Measurements from ENCODE around the gene CPNE7.
"Not testable (repeated sequence)": the region's sequence is repeated elsewhere in the genome, so short reads cannot be mapped to it uniquely, and the experiment has no call there.

Gene CPNE7

DNA sequence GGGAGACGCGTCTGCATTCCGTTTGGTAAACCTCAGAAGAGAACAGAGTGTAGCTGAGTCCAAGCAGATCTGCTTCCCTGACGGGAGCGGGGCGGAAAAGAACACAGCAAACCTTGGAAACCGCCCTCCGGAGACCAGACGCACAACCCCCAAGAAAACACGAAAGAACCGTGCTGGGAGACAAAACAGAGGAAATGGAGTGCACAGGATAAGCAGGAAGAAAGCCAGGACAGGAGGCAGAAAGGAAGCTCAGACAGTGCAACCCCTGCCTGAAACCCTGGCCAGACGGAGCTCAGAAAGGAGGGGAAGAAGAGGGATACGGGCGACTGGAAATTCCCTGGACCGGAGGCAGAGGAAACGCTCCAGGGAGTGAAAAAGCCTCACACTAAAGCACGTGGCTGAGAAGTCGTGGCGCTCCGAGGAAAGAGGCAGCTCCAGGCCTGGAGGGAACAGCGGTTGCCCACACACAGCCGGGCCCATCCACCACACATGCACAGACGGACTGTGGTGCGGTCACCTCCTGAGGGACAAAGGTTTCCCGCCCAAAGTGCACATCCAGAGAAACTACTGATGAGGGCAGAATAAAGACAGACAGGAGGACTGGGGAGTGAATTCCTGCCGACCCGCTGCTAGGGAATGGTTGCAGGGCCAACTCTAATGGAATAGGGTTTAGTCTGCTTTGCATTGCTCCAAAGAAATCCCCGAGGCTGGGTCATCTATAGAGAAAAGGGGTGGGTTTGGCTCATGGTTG, 48.1 kb downstream of the CPNE7 start:
- no peak for DNase-seq (ENCODE audit: low read depth)

DNA sequence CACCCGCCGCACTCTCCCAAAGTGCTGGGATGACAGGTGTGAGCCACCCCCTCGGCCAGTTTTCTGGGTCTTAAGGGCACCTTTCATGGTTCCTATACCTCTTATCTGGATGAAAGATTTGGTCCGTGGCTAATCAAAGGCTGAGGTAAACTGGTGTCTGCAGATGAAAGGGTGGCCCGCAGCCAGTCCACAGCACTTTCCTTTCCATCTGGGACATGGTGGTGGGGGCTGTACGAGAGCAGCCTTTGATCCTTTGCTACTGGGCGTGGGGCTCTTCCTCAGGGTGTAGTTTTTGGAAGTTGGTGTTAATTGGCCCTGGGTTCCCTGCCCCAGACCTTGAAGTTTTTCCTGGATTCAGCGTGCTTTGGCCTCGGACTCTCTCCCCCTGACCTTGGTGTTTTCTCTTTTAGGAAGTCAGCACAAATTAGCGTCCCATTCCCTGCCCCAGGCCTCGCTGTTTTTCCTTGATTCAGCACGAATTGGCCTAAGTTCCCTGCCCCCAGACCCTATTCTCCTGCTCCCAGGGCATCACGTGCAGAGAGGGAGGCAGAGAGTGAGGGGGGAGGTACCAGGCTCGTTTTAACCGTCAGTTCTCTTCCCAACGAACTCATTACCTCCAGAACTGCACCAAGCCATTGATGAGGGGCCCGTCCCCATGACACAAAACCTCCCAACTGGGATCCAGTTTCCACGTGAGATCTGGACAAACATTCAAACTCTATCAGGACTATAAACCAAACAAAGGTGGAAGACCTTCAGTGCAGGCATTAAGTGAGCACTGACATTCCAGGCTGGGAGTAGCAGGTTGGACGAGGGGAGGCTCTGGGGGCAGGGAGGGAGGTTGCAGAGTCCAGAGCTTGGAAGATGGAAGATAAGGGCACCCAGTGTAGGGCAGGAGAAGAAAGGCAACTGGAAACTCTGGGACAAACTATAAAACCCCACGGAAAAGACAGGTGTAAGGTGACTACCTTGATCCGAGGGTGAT, 49.5 kb downstream of the CPNE7 start:
- no peak for DNase-seq (ENCODE audit: low read depth)

DNA sequence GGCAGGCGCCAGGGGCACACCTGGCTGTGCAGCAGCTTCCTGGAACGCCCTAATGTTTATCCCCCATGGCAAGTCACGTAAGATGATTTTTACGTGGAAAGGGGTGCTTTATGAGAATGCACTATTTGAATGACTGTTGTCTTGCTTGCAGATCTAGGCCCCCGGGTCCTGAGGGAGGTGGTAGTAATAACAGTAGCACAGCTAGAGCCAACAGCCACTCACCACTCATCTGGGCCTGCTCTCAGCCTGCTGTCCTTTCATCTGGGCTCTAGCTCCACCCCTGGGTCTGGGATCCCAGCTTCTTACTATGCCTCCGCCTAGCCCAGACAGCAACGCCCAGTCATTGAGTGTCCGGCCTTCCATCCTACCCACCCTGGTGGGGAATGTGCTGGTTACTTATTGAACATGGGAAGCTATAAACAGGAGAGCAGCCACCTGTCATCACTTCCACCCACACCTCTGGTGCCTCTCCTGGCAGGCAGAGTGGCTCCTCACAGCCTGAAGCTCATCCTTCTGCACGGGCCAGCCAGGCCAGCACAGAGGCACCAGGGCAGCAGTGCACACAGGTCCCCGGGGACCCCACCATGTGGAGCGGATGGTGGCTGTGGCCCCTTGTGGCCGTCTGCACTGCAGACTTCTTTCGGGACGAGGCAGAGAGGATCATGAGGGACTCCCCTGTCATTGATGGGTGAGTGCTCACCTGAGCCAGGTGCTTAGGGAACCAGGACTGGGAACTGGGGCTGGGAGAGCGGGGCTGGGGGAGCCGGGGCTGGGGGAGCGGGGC, 54.5 kb downstream of the CPNE7 start:
- DNase-seq (ENCODE audit: low read depth): no peak

DNA sequence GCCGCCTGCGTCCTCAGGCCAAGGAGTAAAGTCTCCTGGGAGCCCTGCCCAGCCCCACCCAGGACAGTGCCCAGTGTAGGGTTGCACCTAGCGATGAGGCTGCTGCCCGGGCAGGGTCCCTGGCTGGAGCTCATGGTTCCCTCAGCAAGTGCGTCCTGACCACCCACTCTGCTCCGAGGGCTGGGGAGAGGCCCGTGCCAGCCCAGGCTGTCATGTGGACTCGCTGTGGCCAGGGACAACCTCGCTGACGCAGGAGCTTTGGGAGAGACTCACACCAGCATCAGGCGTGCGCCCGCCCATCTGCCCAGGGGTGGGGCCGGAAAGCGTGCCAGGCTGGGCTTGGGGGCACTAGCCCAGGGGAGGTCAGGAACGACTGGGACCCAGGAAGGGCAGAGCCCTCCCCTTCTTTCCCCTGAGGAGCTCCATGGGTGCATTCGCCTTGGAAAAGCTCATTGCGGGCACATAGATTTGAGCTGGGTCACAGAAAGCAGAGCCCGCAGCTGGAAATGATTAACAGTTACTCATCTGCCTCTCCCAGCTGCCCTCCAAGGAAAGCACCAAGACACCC, 57.6 kb downstream of the CPNE7 start:
- DNase-seq (ENCODE audit: low read depth): no peak

DNA sequence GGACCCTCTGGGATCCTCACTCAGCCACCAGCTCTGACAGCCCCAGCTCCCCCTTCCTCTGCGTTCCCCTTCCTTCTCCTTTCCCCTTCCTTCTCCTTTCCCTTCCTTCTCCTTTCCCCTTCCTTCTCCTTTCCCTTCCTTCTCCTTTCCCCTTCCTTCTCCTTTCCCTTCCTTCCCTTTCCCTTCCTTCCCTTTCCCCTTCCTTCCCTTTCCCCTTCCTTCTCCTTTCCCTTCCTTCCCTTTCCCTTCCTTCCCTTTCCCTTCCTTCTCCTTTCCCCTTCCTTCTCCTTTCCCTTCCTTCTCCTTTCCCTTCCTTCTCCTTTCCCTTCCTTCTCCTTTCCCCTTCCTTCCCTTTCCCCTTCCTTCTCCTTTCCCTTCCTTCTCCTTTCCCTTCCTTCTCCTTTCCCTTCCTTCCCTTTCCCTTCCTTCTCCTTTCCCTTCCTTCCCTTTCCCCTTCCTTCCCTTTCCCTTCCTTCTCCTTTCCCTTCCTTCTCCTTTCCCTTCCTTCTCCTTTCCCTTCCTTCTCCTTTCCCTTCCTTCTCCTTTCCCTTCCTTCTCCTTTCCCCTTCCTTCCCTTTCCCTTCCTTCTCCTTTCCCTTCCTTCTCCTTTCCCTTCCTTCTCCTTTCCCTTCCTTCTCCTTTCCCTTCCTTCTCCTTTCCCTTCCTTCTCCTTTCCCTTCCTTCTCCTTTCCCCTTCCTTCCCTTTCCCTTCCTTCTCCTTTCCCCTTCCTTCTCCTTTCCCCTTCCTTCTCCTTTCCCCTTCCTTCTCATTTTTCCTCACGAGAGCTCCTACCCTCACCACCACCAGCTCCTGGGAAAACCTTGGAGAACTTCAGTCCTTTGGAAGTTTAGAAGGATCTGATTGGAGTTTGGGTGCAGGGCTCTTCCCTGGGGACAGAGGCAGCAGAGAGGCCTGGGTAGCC, 59.2 kb downstream of the CPNE7 start:
- not testable (repeated sequence) for DNase-seq (ENCODE audit: low read depth)

DNA sequence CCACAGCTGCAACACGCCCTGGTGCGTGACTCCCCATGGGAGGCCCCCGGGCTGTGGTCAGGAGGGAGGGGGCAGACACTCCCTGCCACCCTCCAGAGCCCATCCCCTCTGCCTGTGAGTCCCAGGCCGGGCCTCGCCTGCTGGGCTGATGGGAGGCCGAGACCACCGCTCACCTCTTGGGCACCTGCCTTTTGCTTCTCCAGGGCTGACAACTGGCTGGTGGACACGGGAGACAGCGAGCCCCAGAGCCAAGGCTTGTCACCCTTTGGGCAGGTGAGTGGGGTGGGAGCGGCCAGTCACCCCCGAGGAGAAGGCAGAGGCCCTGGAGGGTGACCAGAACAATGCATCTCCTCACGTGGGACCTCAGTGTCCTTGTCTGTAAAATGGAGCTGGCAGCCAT, 61.1 kb downstream of the CPNE7 start:
- DNase-seq (ENCODE audit: low read depth): no peak

DNA sequence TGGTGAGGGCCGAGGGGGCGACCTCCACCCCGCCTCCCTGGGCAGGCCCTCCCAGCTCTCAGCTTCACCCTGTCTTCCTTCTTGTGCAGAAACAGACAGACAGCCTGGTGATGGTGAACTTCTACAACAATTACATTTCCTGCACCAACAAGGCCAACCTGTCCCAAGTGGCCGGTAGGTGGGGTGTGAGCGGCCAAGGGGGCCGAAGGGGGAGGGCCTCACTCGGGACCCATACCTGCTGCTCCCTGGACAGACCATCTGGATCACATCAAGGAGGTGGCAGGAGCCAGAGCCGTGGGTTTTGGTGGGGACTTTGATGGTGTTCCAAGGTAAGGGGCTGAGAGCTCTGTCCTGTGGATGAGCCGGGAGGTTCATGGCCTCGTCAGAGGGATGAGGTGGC, 61.8 kb downstream of the CPNE7 start:
- no peak for DNase-seq (ENCODE audit: low read depth)

DNA sequence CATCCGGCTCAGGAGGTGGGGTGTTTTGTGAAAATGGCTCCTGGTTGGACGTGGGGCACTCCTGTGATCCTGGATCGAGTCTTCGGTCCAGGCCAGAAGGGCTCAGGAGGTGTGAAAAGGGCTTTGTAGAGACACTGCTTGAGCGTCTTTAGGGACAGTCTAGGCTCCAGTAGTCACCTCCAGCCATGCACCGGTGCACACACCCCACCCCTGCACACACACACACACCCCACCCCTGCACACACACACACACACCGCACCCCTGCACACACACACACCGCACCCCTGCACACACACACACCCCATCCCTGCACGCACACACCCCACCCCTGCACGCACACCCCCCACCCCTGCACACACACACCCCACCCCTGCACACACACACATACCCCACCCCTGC, 62.9 kb downstream of the CPNE7 start:
- DNase-seq (ENCODE audit: low read depth): no peak

DNA sequence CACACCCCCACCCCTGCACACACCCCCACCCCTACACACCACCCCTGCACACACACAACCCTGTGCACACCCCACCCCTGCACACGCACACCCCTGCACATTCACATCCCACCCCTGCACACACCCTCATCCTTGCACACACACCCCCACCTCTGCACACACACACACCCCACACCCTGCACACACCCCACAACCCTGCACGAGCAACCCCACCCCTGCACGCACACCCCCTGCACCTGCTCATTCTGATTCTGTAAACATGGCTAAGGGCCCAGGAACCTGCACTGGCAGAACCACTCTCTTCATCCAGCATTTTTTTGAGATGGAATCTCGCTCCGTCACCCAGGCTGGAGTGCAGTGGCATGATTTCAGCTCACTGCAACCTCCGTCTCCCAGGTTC, 63.8 kb downstream of the CPNE7 start:
- no peak for DNase-seq (ENCODE audit: low read depth)

DNA sequence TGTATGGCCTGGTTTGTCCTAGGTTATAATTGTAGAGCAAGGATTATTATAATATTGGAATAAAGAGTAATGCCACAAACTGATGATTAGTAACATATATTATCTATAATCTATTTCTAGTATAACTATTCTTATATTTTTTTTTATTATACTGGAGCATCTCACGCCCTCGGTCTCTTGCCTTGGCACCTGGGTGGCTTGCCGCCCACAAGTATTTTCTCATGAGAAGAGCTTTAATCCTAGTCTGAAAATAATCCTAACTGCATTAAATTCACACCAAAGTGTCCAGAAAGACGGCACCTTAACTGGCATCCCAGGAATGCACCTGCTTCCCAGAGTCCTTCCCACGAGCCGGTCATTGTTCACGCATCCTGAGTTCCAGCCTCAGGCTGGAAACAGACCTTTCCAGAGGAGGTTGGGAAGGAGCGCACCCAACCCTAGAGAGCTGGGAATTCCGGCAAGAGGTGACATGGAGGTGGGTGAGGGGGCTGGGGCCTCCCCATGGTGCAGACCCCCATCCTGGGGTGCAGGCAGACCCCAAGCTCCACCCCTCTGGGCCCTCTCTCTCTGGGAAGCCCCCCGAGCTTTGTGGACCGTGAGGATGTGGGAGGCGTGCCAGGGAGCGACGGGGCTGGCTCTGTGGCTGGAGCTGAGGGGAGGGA, 66.0 kb downstream of the CPNE7 start:
- DNase-seq (ENCODE audit: low read depth): no peak

DNA sequence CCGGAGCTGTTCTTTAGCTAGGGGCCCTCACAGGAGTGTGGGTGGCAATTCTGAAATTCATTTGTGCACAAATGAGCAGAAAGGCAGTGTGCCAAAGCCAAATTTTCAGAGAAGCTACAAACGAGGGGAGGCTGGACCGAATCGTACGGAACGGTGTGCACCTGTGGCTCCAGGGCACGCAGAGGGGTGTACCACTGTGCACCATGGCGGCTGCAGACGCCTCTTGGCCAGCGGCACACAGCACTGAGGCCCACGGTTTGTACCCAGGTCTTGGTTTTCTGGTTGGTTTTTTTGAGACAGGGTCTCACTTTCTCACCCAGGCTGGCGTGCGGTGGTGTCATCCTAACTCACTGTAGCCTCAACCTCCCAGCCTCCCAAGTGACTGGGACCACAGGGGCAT, 67.0 kb downstream of the CPNE7 start:
- no peak for DNase-seq (ENCODE audit: low read depth)

DNA sequence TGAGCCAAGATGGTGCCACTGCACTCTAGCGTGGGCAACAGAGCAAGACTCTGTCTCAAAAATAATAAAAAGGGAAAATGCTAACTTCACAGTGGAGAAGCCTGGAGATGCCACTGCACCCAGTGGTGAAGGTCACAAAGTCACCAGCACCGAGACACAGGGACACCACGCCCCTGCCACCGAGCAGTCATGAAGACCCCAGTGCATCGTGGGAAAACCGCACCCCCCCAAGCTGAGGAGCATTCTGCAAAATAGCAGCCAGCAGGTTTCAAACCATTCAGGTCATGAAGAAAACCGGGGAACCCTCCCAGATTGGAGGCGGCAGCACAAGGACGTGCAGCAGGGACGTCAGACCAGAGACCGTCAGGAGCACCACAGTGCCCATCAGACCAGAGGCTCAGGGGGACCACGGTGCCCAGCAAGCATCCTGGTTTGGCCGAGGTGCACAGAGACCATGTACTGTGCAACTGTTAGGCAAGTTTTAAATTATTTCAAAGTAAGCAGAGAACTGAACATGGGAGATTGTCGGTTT, 68.3 kb downstream of the CPNE7 start:
- DNase-seq (ENCODE audit: low read depth): no peak

DNA sequence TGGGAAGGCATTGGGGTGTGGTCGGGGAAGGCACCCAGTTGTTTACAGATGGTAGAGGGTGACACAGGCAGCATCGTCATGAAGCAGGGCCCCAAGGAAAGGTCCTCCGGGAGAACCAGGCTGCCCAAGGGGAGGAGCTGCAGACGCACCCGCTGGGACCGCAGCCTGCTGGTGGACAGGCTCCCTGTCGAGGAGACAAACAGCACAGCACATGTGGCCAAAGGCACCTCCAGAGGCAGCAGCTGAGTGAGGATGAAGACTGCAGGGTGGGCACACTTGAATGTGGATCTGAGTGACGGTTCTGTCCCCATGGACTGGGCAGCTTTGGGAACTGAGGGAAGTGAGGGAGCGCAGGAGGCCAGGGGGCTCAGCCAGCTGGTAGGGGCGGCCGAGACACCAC, 69.6 kb downstream of the CPNE7 start:
- no peak for DNase-seq (ENCODE audit: low read depth)

DNA sequence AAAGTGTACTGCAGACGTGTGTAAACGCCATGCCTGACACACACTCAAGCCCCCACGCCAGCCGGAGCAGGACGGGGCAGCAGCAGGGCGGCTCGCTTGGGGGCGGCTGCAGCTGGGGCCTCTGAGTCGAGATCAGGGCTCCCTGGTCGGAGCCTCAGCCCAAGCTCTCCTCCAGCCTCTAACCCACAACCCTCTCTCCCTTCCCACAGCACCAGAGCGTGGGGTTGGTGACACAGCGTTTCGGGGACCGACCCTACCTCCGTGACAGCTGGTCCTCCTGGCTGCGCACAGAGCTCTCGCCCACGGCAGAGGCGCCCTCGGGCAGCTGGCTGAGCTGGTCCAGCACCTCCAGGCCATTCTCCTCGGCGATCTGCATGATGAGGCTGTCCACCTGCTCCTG, 70.7 kb downstream of the CPNE7 start:
- DNase-seq (ENCODE audit: low read depth): no peak

Measured in activated T-cell treated with anti-CD3 and anti-CD28 coated beads for 24 hours (primary cell).